HepG2 (cell line): ENCODE data around the gene UBE2M. TPM values are rescaled to one million over a fixed set of nuclear protein-coding genes. Genes with fewer than 3 reads are reported as not detected.
A peak's percentile ranks its signal among the peaks of the same experiment; 100 is the strongest.

ENCODE experiments used
- ADNP ChIP-seq: sonication (generic); formaldehyde crosslinking; IDR thresholded peaks from 2 replicates; pipeline ENCODE4 v1.4.0; 2020; ENCODE audit warnings: missing genetic modification reagents
- BCL6 ChIP-seq: IDR thresholded peaks from 2 replicates; pipeline ENCODE4 v1.6.1; 2016; ENCODE audit warnings: missing genetic modification reagents, missing compliant biosample characterization
- CTCF ChIP-seq: sonication (generic); formaldehyde crosslinking; IDR thresholded peaks from 2 replicates; pipeline ENCODE4 v1.5.0; 2020; ENCODE audit warnings: mild to moderate bottlenecking, missing genetic modification reagents, moderate library complexity
- E2F1 ChIP-seq: sonication (generic); formaldehyde crosslinking; IDR thresholded peaks from 2 replicates; pipeline ENCODE4 v1.5.0; 2020; ENCODE audit warnings: missing genetic modification reagents
- EZH2 ChIP-seq: conservative IDR thresholded peaks from 2 replicates; pipeline ENCODE4 v1.6.1; 2012; ENCODE audit warnings: mild to moderate bottlenecking, low read depth, low read length, moderate library complexity
- GATAD2A ChIP-seq: IDR thresholded peaks from 2 replicates; pipeline ENCODE4 v1.6.1; 2016
- HOMEZ ChIP-seq: IDR thresholded peaks from 2 replicates; pipeline ENCODE4 v1.6.1; 2016; ENCODE audit warnings: low read depth
- LCORL ChIP-seq, 2 experiments: fragments of 450-650 bp in 1 of 2; sonication (generic) in 1 of 2; formaldehyde crosslinking in 1 of 2; IDR thresholded peaks; 2 replicates each; pipeline versions ENCODE4 v1.5.0 to v1.6.1; 2017 to 2020; ENCODE audit warnings: antibody characterized with exemption in 1 of 2, missing genetic modification reagents in 1 of 2
- NFATC3 ChIP-seq: sonication (generic); formaldehyde crosslinking; IDR thresholded peaks from 2 replicates; pipeline ENCODE4 v1.5.1; 2020; ENCODE audit warnings: mild to moderate bottlenecking, missing genetic modification reagents
- RAD51 ChIP-seq: fragments of 450-650 bp; IDR thresholded peaks from 2 replicates; pipeline ENCODE4 v1.6.1; 2016; ENCODE audit warnings: borderline replicate concordance
- SETDB1 ChIP-seq: sonication (generic); formaldehyde crosslinking; IDR thresholded peaks from 2 replicates; pipeline ENCODE4 v1.5.1; 2020; ENCODE audit warnings: missing genetic modification reagents, mild to moderate bottlenecking, borderline replicate concordance
- SKI ChIP-seq: fragments of 450-650 bp; IDR thresholded peaks from one replicate; pipeline ENCODE4 v1.6.1; 2018; ENCODE audit warnings: mild to moderate bottlenecking; ENCODE audit not compliant: partially characterized antibody
- SNAPC5 ChIP-seq: sonication (generic); formaldehyde crosslinking; IDR thresholded peaks from 2 replicates; pipeline ENCODE4 v1.8.1; 2023; ENCODE audit warnings: mild to moderate bottlenecking, missing genetic modification reagents, borderline replicate concordance
- TAF1 ChIP-seq: sonication (generic); formaldehyde crosslinking; IDR thresholded peaks from 2 replicates; pipeline ENCODE4 v1.4.0; 2020; ENCODE audit warnings: missing genetic modification reagents
- ZFP90 ChIP-seq: sonication (generic); formaldehyde crosslinking; IDR thresholded peaks from 2 replicates; pipeline ENCODE4 v1.8.0; 2022; ENCODE audit warnings: missing genetic modification reagents, mild to moderate bottlenecking, inconsistent platforms, borderline replicate concordance
- ZKSCAN8 ChIP-seq: IDR thresholded peaks from 2 replicates; pipeline ENCODE4 v1.6.1; 2016; ENCODE audit warnings: borderline replicate concordance, missing genetic modification reagents, missing compliant biosample characterization
- ZNF724P ChIP-seq: sonication (generic); formaldehyde crosslinking; IDR thresholded peaks from 2 replicates; pipeline ENCODE4 v1.8.0; 2022; ENCODE audit warnings: missing genetic modification reagents, borderline replicate concordance
- ZNF747 ChIP-seq: sonication (generic); formaldehyde crosslinking; IDR thresholded peaks from 2 replicates; pipeline ENCODE4 v1.8.1; 2023; ENCODE audit warnings: missing genetic modification reagents, mild to moderate bottlenecking, borderline replicate concordance
- ZNF790 ChIP-seq: sonication (generic); formaldehyde crosslinking; IDR thresholded peaks from 2 replicates; pipeline ENCODE4 v1.8.0; 2022; ENCODE audit warnings: missing genetic modification reagents, mild to moderate bottlenecking, borderline replicate concordance
- ZNF792 ChIP-seq: IDR thresholded peaks from 2 replicates; pipeline ENCODE4 v1.6.1; 2016
- ZNF839 ChIP-seq: sonication (generic); formaldehyde crosslinking; IDR thresholded peaks from 2 replicates; pipeline ENCODE4 v1.4.0; 2020; ENCODE audit warnings: missing genetic modification reagents, mild to moderate bottlenecking, borderline replicate concordance
- ZSCAN5A ChIP-seq: sonication (generic); formaldehyde crosslinking; IDR thresholded peaks from 2 replicates; pipeline ENCODE4 v1.8.0; 2022; ENCODE audit warnings: mild to moderate bottlenecking, missing genetic modification reagents, borderline replicate concordance
- polyA plus RNA-seq, 8 experiments: library from polyadenylated mRNA; depleted of rRNA in 3 of 8; stranded (reverse) in 7 of 8; unstranded in 1 of 8; fragments of >200 nt; fragmentation: Illumina TruSeq in 4 of 8; extraction: Trizol in 4 of 8; gene quantifications; 2 replicates each; pipeline versions ENCODE4 v1.2.1 to v1.2.3, GENCODE V29; 2011 to 2016; ENCODE audit warnings: low read depth in 4 of 8, missing spikeins in 1 of 8, mixed read lengths in 1 of 8; ENCODE audit not compliant: insufficient read depth in 1 of 8
- total RNA-seq, 5 experiments: library from RNA; depleted of rRNA; stranded (reverse); fragments of >200 nt; fragmentation: Illumina TruSeq; extraction: Trizol; gene quantifications; 2 replicates each; pipeline ENCODE4 v1.2.3, GENCODE V29; 2016; ENCODE audit warnings: low read depth in 1 of 5

The UBE2M gene
- total and polyA plus RNA-seq, 2 of the 13 experiments (the other 11 are each of a cell fraction or from before 2014, with no cell fraction given), result 36.2 to 50.3 TPM

GRCh38 chr19:58554494-58555368, 3.7 kb downstream of the UBE2M start, which contains the start of gene CHMP2A (continued):
- TF ChIP-seq HOMEZ (CRISPR knock-in tag) (no peak), ZNF747 (CRISPR knock-in tag) (0 out of 2 replicates have a peak, but pooled peaks have one; percentile 13), EZH2 (no peak), ZNF724P (peak; percentile 57; the same call in 1 of the 2 replicates), ZNF790 (no peak), SETDB1 (CRISPR knock-in tag) (no peak), ZNF839 (CRISPR knock-in tag) (peak; percentile 75; the same call in 1 of the 2 replicates), ADNP (CRISPR knock-in tag) (no peak), NFATC3 (CRISPR knock-in tag) (no peak), ZFP90 (CRISPR knock-in tag) (peak; percentile 53; the same call in 1 of the 2 replicates), LCORL (IDR thresholded peaks at IDR 0.05) (no peak), LCORL (CRISPR knock-in tag; IDR thresholded peaks at IDR 0.05) (0 out of 2 replicates have a peak, but pooled peaks have one; percentile 40), GATAD2A (CRISPR knock-in tag) (no peak), ZNF792 (CRISPR knock-in tag) (no peak), ZSCAN5A (no peak), SKI (peak; percentile 23), ZKSCAN8 (CRISPR knock-in tag) (no peak), TAF1 (CRISPR knock-in tag) (no peak), E2F1 (CRISPR knock-in tag) (no peak), RAD51 (no peak), BCL6 (CRISPR knock-in tag) (0 out of 2 replicates have a peak, but pooled peaks have one; percentile 12), CTCF (CRISPR knock-in tag) (peak; percentile 12; the same call in 1 of the 2 replicates), SNAPC5 (CRISPR knock-in tag) (no peak)
